Islet of Langerhans (tissue), 1 donor: ENCODE results near the gene ADGRF5.

ENCODE experiments used
- FAIRE-seq: peaks from one replicate; lab custom pipeline; 2011; peaks lifted over from hg19 to GRCh38; lab: Jason Lieb, UNC

ADGRF5 gene

GRCh38 chr6:46927066-46927465 is 5.3 kb upstream of the ADGRF5 start:
- no peak for FAIRE-seq

GRCh38 chr6:46926481-46926880 is 4.7 kb upstream of the ADGRF5 start:
- FAIRE-seq: no peak

GRCh38 chr6:46925563-46926253 is 4.0 kb upstream of the ADGRF5 start:
- FAIRE-seq: no peak

- no peak for FAIRE-seq
These were observed 1.7 kb upstream of the ADGRF5 start for GRCh38 chr6:46923476-46923875.

- no peak for FAIRE-seq
These were observed 679 bp downstream of the ADGRF5 start for GRCh38 chr6:46921059-46921458.

GRCh38 chr6:46918806-46919205 is 2.9 kb downstream of the ADGRF5 start:
- FAIRE-seq: no peak

GRCh38 chr6:46917002-46917545 is 4.7 kb downstream of the ADGRF5 start:
- FAIRE-seq: peak; percentile 30

GRCh38 chr6:46915866-46916265 is 5.9 kb downstream of the ADGRF5 start:
- FAIRE-seq: no peak

GRCh38 chr6:46915380-46915779 is 6.4 kb downstream of the ADGRF5 start:
- FAIRE-seq: no peak

GRCh38 chr6:46914279-46914810 is 7.4 kb downstream of the ADGRF5 start:
- no peak for FAIRE-seq

- peak; percentile 27 for FAIRE-seq
These were observed 12.4 kb downstream of the ADGRF5 start for GRCh38 chr6:46909371-46909770.

GRCh38 chr6:46906776-46907175 is 15.0 kb downstream of the ADGRF5 start:
- FAIRE-seq: no peak

- FAIRE-seq: no peak
These were observed 17.6 kb downstream of the ADGRF5 start for GRCh38 chr6:46904117-46904516.

- no peak for FAIRE-seq
These were observed 18.6 kb downstream of the ADGRF5 start for GRCh38 chr6:46903175-46903574.

- no peak for FAIRE-seq
These were observed 19.8 kb downstream of the ADGRF5 start for GRCh38 chr6:46901882-46902314.

GRCh38 chr6:46900266-46900665 is 21.5 kb downstream of the ADGRF5 start:
- no peak for FAIRE-seq

- FAIRE-seq: no peak
These were observed 22.1 kb downstream of the ADGRF5 start for GRCh38 chr6:46899659-46900058.

GRCh38 chr6:46898006-46898405 is 23.7 kb downstream of the ADGRF5 start:
- no peak for FAIRE-seq

GRCh38 chr6:46896871-46897270 is 24.9 kb downstream of the ADGRF5 start:
- no peak for FAIRE-seq

GRCh38 chr6:46895930-46896329 is 25.8 kb downstream of the ADGRF5 start:
- no peak for FAIRE-seq

- no peak for FAIRE-seq
These were observed 27.3 kb downstream of the ADGRF5 start for GRCh38 chr6:46894433-46894832.

- FAIRE-seq: no peak
These were observed 28.1 kb downstream of the ADGRF5 start for GRCh38 chr6:46893648-46894047.

- no peak for FAIRE-seq
These were observed 30.4 kb downstream of the ADGRF5 start for GRCh38 chr6:46891252-46891795.

- FAIRE-seq: no peak
These were observed 33.2 kb downstream of the ADGRF5 start for GRCh38 chr6:46888578-46888977.
